Trophoblast cell (in vitro differentiated cells and primary cell): ENCODE measurements around the gene LMAN2L.

Experiments
- DNase-seq, 2 donors: peaks; one replicate each; pipeline ENCODE4 v3.0.0-alpha.2; 2016
- H2AFZ ChIP-seq: 2 replicates; pipeline ENCODE4 v1.6.1; 2013; ENCODE audit warnings: low read length, moderate library complexity, mild to moderate bottlenecking; ENCODE audit not compliant: insufficient read depth, poor library complexity
- H2AK5ac ChIP-seq: 2 replicates; pipeline ENCODE4 v1.6.1; 2013; ENCODE audit warnings: mild to moderate bottlenecking, low read length
- H2BK120ac ChIP-seq: 2 replicates; pipeline ENCODE4 v1.6.1; 2013; ENCODE audit warnings: low read length, mild to moderate bottlenecking, moderate library complexity; ENCODE audit not compliant: insufficient read depth, poor library complexity
- H2BK12ac ChIP-seq: 2 replicates; pipeline ENCODE4 v1.6.1; 2013; ENCODE audit warnings: mild to moderate bottlenecking, low read length, moderate library complexity
- H2BK5ac ChIP-seq: 2 replicates; pipeline ENCODE4 v1.6.1; 2013; ENCODE audit warnings: low read length, low read depth, moderate library complexity, mild to moderate bottlenecking; ENCODE audit not compliant: poor library complexity
- H3K14ac ChIP-seq: 2 replicates; pipeline ENCODE4 v1.6.1; 2013; ENCODE audit warnings: mild to moderate bottlenecking, low read length
- H3K18ac ChIP-seq: 2 replicates; pipeline ENCODE4 v1.6.1; 2013; ENCODE audit warnings: mild to moderate bottlenecking, low read length
- H3K23ac ChIP-seq: 2 replicates; pipeline ENCODE4 v1.6.1; 2013; ENCODE audit warnings: low read length
- H3K27ac ChIP-seq: 2 replicates; pipeline ENCODE4 v1.5.1; 2013; ENCODE audit warnings: low read depth, mild to moderate bottlenecking, inconsistent platforms, low read length, moderate library complexity
- H3K27me3 ChIP-seq: 2 replicates; pipeline ENCODE4 v1.6.1; 2013; ENCODE audit warnings: inconsistent platforms, mild to moderate bottlenecking, low read length, moderate library complexity; ENCODE audit not compliant: insufficient read depth
- H3K36me3 ChIP-seq, 2 experiments: 1 replicate in 1 of 2; 2 replicates in 1 of 2; pipeline ENCODE4 v1.6.1; 2013; ENCODE audit warnings: low read length in 2 of 2, mild to moderate bottlenecking in 2 of 2, moderate library complexity in 1 of 2; ENCODE audit not compliant: insufficient read depth in 2 of 2, control insufficient read depth in 1 of 2
- H3K4ac ChIP-seq: 2 replicates; pipeline ENCODE4 v1.6.1; 2013; ENCODE audit warnings: low read depth, mild to moderate bottlenecking, low read length, moderate library complexity
- H3K4me1 ChIP-seq, 2 experiments: 1 replicate in 1 of 2; 2 replicates in 1 of 2; pipeline ENCODE4 v1.6.1; 2013; ENCODE audit warnings: low read length in 2 of 2, mild to moderate bottlenecking in 2 of 2, moderate library complexity in 1 of 2; ENCODE audit not compliant: insufficient read depth in 2 of 2, control insufficient read depth in 1 of 2
- H3K4me2 ChIP-seq: 2 replicates; pipeline ENCODE4 v1.6.1; 2013; ENCODE audit warnings: inconsistent platforms, mild to moderate bottlenecking, low read length, moderate library complexity
- H3K4me3 ChIP-seq: 2 replicates; pipeline ENCODE4 v1.5.1; 2013; ENCODE audit warnings: mild to moderate bottlenecking, low read depth, low read length, inconsistent platforms
- H3K79me1 ChIP-seq: one replicate; pipeline ENCODE4 v1.6.1; 2013; ENCODE audit warnings: low read length
- H3K79me2 ChIP-seq: 2 replicates; pipeline ENCODE4 v1.6.1; 2013; ENCODE audit warnings: low read length, mild to moderate bottlenecking; ENCODE audit not compliant: control insufficient read depth, insufficient read depth, poor library complexity
- H3K9ac ChIP-seq: 2 replicates; pipeline ENCODE4 v1.6.1; 2013; ENCODE audit warnings: mild to moderate bottlenecking, low read length
- H3K9me3 ChIP-seq: 2 replicates; pipeline ENCODE4 v1.6.1; 2013; ENCODE audit warnings: low read depth, mild to moderate bottlenecking, control low read depth, inconsistent platforms, low read length; ENCODE audit not compliant: insufficient read depth
- H4K12ac ChIP-seq: 2 replicates; pipeline ENCODE4 v1.6.1; 2013; ENCODE audit warnings: low read depth, mild to moderate bottlenecking, low read length, moderate library complexity
- H4K8ac ChIP-seq: 2 replicates; pipeline ENCODE4 v1.6.1; 2013; ENCODE audit warnings: low read depth, mild to moderate bottlenecking, low read length, moderate library complexity
- H4K91ac ChIP-seq: one replicate; pipeline ENCODE4 v1.6.1; 2013; ENCODE audit warnings: low read depth, mild to moderate bottlenecking, low read length, moderate library complexity
- WGBS: extraction: QIAGEN DNeasy Blood & Tissue Kit; methylation state at CpG from one replicate; pipeline ENCODE4 v1.1.7; 2013; ENCODE audit warnings: missing lambda C conversion rate; ENCODE audit not compliant: insufficient read length, insufficient coverage; ENCODE audit errors: extremely low coverage; 5-methylcytosine and 5-hydroxymethylcytosine counted together

The LMAN2L gene

GRCh38 chr2:96683307-96683706 is 56.6 kb downstream of the LMAN2L start:
- H3K4me3 ChIP-seq = no peak overlapping the region

DNA sequence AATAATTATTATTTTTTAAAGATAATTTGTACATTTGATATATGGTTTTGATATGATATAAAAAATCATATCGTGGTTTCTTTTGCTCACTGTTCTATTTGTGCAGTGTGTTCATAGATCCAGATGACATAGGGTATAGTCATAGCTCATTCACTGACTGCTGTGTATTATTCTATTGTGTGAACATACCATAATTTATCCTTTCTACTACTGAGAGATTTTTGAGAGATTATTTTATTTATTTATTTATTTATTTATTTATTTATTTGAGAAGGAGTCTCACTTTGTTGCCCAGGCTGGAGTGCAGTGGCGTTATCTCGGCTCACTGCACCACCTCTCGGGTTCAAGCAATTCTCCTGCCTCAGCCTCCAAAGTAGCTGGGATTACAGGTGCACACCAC is 58.3 kb downstream of the LMAN2L start:
- no peaks in the 10 kb centered on the region for H3K27me3 ChIP-seq
- no peak overlapping the region for H3K4me3 ChIP-seq
- no peaks in the 10 kb centered on the region for H3K79me2 ChIP-seq
- H3K9ac ChIP-seq = no peak overlapping the region
- no peak overlapping the region for H4K8ac ChIP-seq
- no peak overlapping the region for H2AK5ac ChIP-seq
- no peak overlapping the region for H2BK120ac ChIP-seq
- H3K27ac ChIP-seq = no peak overlapping the region
- H3K23ac ChIP-seq = no peak overlapping the region
- H3K18ac ChIP-seq = no peak overlapping the region
- no CpG with 5 or more reads among the region's 4 CpGs for WGBS
- H3K79me1 ChIP-seq = no peaks in the 10 kb centered on the region
- no peak for DNase-seq
- H3K36me3 ChIP-seq = no peaks in the 10 kb centered on the region
- no peak overlapping the region for H3K4me2 ChIP-seq
- no peak overlapping the region for H2AFZ ChIP-seq
- no peaks in the 10 kb centered on the region for H3K4me1 ChIP-seq
- no peak overlapping the region for H4K12ac ChIP-seq
- H3K4ac ChIP-seq = no peak overlapping the region
- H2BK12ac ChIP-seq = no peak overlapping the region
- H4K91ac ChIP-seq = no peak overlapping the region
- no peak overlapping the region for H2BK5ac ChIP-seq
- no peak overlapping the region for H3K14ac ChIP-seq
- H3K9me3 ChIP-seq = peaks cover 2% of the 10 kb centered on the region

More at GRCh38 chr2:96683307-96683706, 56.6 kb downstream of the LMAN2L start:
- H4K8ac ChIP-seq = no peak overlapping the region
- H2BK12ac ChIP-seq = no peak overlapping the region
- H3K79me1 ChIP-seq = no peaks in the 10 kb centered on the region
- H3K27me3 ChIP-seq = no peaks in the 10 kb centered on the region
- H2BK5ac ChIP-seq = no peak overlapping the region
- H3K79me2 ChIP-seq = no peaks in the 10 kb centered on the region
- no peak overlapping the region for H4K91ac ChIP-seq
- no peak overlapping the region for H3K23ac ChIP-seq
- H3K14ac ChIP-seq = no peak overlapping the region
- H2AFZ ChIP-seq = no peak overlapping the region
- no peak overlapping the region for H2BK120ac ChIP-seq
- H3K36me3 ChIP-seq = no peaks in the 10 kb centered on the region
- no peak overlapping the region for H3K18ac ChIP-seq
- H3K4ac ChIP-seq = no peak overlapping the region
- H3K4me2 ChIP-seq = no peak overlapping the region
- no CpG with 5 or more reads among the region's 5 CpGs for WGBS
- no peak overlapping the region for H3K27ac ChIP-seq
- H3K9me3 ChIP-seq = peaks cover 2% of the 10 kb centered on the region
- no peak overlapping the region for H3K9ac ChIP-seq
- DNase-seq = no peak
- no peaks in the 10 kb centered on the region for H3K4me1 ChIP-seq
- no peak overlapping the region for H4K12ac ChIP-seq
- H2AK5ac ChIP-seq = no peak overlapping the region

DNA sequence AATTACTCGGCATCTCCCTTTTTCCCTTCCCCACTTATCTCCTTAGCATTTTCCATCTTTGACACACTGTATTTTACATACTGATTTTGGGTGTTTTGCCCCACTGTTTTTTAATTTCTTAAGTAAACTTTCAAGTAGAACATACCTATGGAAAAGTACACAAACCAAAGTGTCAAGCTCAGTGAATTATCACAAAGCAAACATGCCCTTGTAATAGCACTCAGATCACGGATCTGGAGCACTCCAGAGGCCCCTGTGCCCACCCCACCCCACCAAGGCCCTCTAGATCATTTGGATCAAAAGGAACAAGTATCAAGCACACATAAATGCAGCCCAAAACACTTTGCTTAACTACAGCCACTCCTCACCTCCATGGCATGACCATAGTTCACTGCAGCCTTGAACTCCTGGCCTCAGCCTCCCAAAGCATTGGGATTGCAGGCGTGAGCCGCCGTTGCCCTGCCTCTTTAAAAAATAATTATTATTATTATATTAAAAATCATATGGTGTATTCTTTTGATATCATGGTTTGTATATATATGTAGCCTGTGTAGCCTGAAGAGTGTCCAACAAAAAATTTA is 59.2 kb downstream of the LMAN2L start:
- no peak overlapping the region for H4K91ac ChIP-seq
- no peak overlapping the region for H3K14ac ChIP-seq
- H3K4ac ChIP-seq = no peak overlapping the region
- no peak overlapping the region for H2BK5ac ChIP-seq
- H2AFZ ChIP-seq = no peak overlapping the region
- no peak overlapping the region for H3K4me2 ChIP-seq
- no peaks in the 10 kb centered on the region for H3K36me3 ChIP-seq
- H2AK5ac ChIP-seq = no peak overlapping the region
- H2BK12ac ChIP-seq = no peak overlapping the region
- H3K27me3 ChIP-seq = no peaks in the 10 kb centered on the region
- no peak overlapping the region for H4K12ac ChIP-seq
- no CpG with 5 or more reads among the region's 5 CpGs for WGBS
- no peaks in the 10 kb centered on the region for H3K4me1 ChIP-seq
- H3K9ac ChIP-seq = no peak overlapping the region
- DNase-seq = no peak
- H3K9me3 ChIP-seq = peaks cover 2% of the 10 kb centered on the region
- H3K18ac ChIP-seq = no peak overlapping the region
- H4K8ac ChIP-seq = no peak overlapping the region
- H3K27ac ChIP-seq = no peak overlapping the region
- no peak overlapping the region for H3K4me3 ChIP-seq
- no peaks in the 10 kb centered on the region for H3K79me2 ChIP-seq
- no peak overlapping the region for H2BK120ac ChIP-seq
- H3K23ac ChIP-seq = no peak overlapping the region
- H3K79me1 ChIP-seq = no peaks in the 10 kb centered on the region

DNA sequence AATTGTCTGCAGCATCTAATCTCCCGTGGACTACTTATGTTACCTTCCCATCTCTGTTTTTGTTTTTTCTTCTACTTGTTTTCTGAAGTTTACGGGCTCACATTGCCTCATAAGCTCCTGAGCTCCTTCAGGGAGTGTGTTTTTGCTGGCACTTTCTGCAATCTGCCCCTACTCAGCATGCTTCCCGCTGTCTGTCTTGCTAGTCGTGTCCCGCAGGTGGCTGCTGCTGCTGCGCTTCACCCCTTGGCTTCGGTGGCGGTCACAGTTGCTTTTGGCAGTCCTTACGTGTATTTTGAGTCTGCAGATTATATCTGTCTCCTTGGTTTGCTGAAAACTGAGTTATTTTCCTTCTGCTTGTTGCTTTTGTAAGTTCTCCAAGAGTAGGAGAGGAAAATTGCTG is 60.0 kb downstream of the LMAN2L start:
- Histone ChIP-seq H3K23ac (no peak overlapping the region), H3K4ac (no peak overlapping the region), H3K27me3 (no peaks in the 10 kb centered on the region), H2AFZ (no peak overlapping the region), H3K79me1 (no peaks in the 10 kb centered on the region), H4K8ac (no peak overlapping the region), H3K79me2 (no peaks in the 10 kb centered on the region), H3K4me2 (no peak overlapping the region), H2BK5ac (no peak overlapping the region), H2AK5ac (no peak overlapping the region), H3K4me3 (no peak overlapping the region), H4K91ac (no peak overlapping the region), H2BK120ac (no peak overlapping the region), H2BK12ac (no peak overlapping the region), H3K9me3 (peaks cover 2% of the 10 kb centered on the region), H3K14ac (no peak overlapping the region), H4K12ac (no peak overlapping the region), H3K27ac (no peak overlapping the region), H3K9ac (no peak overlapping the region), H3K18ac (no peak overlapping the region), H3K4me1 (no peaks in the 10 kb centered on the region), H3K36me3 (no peaks in the 10 kb centered on the region)
- DNase-seq = no peak
- WGBS = no CpG with 5 or more reads among the region's 9 CpGs
